H1 (cell line): Measurements from ENCODE around the gene DHRS9. TPM values are rescaled to one million over a fixed set of nuclear protein-coding genes. Genes with fewer than 3 reads are reported as not detected.
"Not testable (repeated sequence)": the region's sequence is repeated elsewhere in the genome, so short reads cannot be mapped to it uniquely, and the experiment has no call there.

Source experiments
- CTCF ChIA-PET: fragments of 300-600 bp; sonication (Branson Sonifier 250); formaldehyde crosslinking; loops from one replicate; lab custom pipeline; 2021; ENCODE audit not compliant: partially characterized antibody; lab: Charles Lee
- POLR2A ChIA-PET: fragments of 300-600 bp; sonication (Branson Sonifier 250); formaldehyde crosslinking; loops from one replicate; lab custom pipeline; 2021; ENCODE audit warnings: inconsistent platforms; ENCODE audit not compliant: partially characterized antibody; lab: Charles Lee
- DNase-seq, 2 experiments: peaks; one replicate each; pipeline versions ENCODE4 v3.0.0 to v3.0.0-alpha.2; 2010 to 2022; ENCODE audit warnings: low spot score in 2 of 2, low read depth in 1 of 2, mixed read lengths in 1 of 2
- FAIRE-seq: peaks from 2 replicates; lab custom pipeline; 2011; peaks lifted over from hg19 to GRCh38; lab: Jason Lieb, UNC
- H2AFZ ChIP-seq: 2 replicates; pipeline ENCODE4 v1.8.1; 2012; ENCODE audit warnings: low read length, inconsistent platforms
- H2AK5ac ChIP-seq: 2 replicates; pipeline ENCODE4 v1.6.1; 2013; ENCODE audit warnings: low read depth, low read length
- H2BK120ac ChIP-seq: replicated peaks from 2 replicates; pipeline ENCODE3; 2013; ENCODE audit warnings: low read depth, low read length, inconsistent platforms
- H2BK12ac ChIP-seq: 2 replicates; pipeline ENCODE4 v1.6.1; 2013; ENCODE audit warnings: low read depth, low read length
- H2BK15ac ChIP-seq: 2 replicates; pipeline ENCODE4 v1.6.1; 2013; ENCODE audit warnings: low read length
- H2BK20ac ChIP-seq: 2 replicates; pipeline ENCODE4 v1.6.1; 2013; ENCODE audit warnings: low read length
- H2BK5ac ChIP-seq: 2 replicates; pipeline ENCODE4 v1.6.1; 2013; ENCODE audit warnings: low read depth, low read length
- H3K14ac ChIP-seq: 2 replicates; pipeline ENCODE4 v1.6.1; 2013; ENCODE audit warnings: inconsistent platforms; ENCODE audit not compliant: insufficient read length
- H3K18ac ChIP-seq: 2 replicates; pipeline ENCODE4 v1.6.1; 2013; ENCODE audit warnings: low read length; ENCODE audit errors: extremely low read depth
- H3K23ac ChIP-seq: 2 replicates; pipeline ENCODE4 v1.6.1; 2013; ENCODE audit warnings: inconsistent platforms; ENCODE audit not compliant: insufficient read length
- H3K23me2 ChIP-seq: 2 replicates; pipeline ENCODE4 v1.6.1; 2013; ENCODE audit warnings: low read depth, low read length
- H3K27ac ChIP-seq: 2 replicates; pipeline ENCODE4 v1.6.1; 2011; ENCODE audit warnings: low read depth, low read length, inconsistent platforms
- H3K27me3 ChIP-seq, 4 experiments: replicated peaks in 1 of 4; 1 replicate in 1 of 4; 2 replicates in 3 of 4; pipeline versions ENCODE4 v1.6.1 to v1.8.1; 2011 to 2013; ENCODE audit warnings: low read length in 3 of 4, mild to moderate bottlenecking in 3 of 4, inconsistent platforms in 2 of 4, mixed read lengths in 2 of 4, moderate library complexity in 1 of 4; ENCODE audit not compliant: control insufficient read depth in 3 of 4, insufficient read depth in 3 of 4; ENCODE audit errors: extremely low read depth in 1 of 4
- H3K36me3 ChIP-seq, 4 experiments: 2 replicates each; pipeline versions ENCODE4 v1.6.1 to v1.8.1; 2011 to 2013; ENCODE audit warnings: mild to moderate bottlenecking in 4 of 4, low read length in 3 of 4, moderate library complexity in 2 of 4, control low read depth in 1 of 4, inconsistent platforms in 1 of 4; ENCODE audit not compliant: insufficient read depth in 4 of 4, control insufficient read depth in 2 of 4
- H3K4ac ChIP-seq: replicated peaks from 2 replicates; pipeline ENCODE3; 2013; ENCODE audit warnings: low read length, low read depth, mixed read lengths, inconsistent platforms; ENCODE audit not compliant: insufficient read length
- H3K4me1 ChIP-seq, 4 experiments: replicated peaks in 1 of 4; 1 replicate in 1 of 4; 2 replicates in 3 of 4; pipeline versions ENCODE4 v1.6.1 to v1.8.1; 2011 to 2013; ENCODE audit warnings: low read length in 3 of 4, inconsistent platforms in 2 of 4, mixed read lengths in 1 of 4; ENCODE audit not compliant: insufficient read depth in 4 of 4, control insufficient read depth in 3 of 4
- H3K4me2 ChIP-seq, 2 experiments: 2 replicates each; pipeline versions ENCODE4 v1.6.1 to v1.8.1; 2011 to 2013; ENCODE audit warnings: low read depth in 2 of 2, low read length in 2 of 2, control low read depth in 1 of 2, inconsistent platforms in 1 of 2, mild to moderate bottlenecking in 1 of 2; ENCODE audit not compliant: insufficient read depth in 1 of 2
- H3K4me3 ChIP-seq, 4 experiments: fragments of 200-600, 300-600 bp in 1 of 4; sonication (generic), shearing (Covaris generic), sonication (Bioruptor Twin) in 1 of 4; 2 replicates each; pipeline versions ENCODE4 v1.5.1 to v1.8.1; 2011 to 2016; ENCODE audit warnings: low read length in 4 of 4, low read depth in 3 of 4, control low read depth in 2 of 4, inconsistent platforms in 2 of 4, mild to moderate bottlenecking in 2 of 4, mixed read lengths in 1 of 4, moderate library complexity in 1 of 4; ENCODE audit not compliant: insufficient read depth in 2 of 4; ENCODE audit errors: extremely low read depth in 1 of 4
- H3K56ac ChIP-seq: replicated peaks from 2 replicates; pipeline ENCODE3; 2013; ENCODE audit warnings: low read depth, mild to moderate bottlenecking, mixed read lengths, low read length, inconsistent platforms; ENCODE audit not compliant: insufficient read length
- H3K79me1 ChIP-seq: 2 replicates; pipeline ENCODE4 v1.6.1; 2013; ENCODE audit warnings: low read depth, low read length, control low read depth
- H3K79me2 ChIP-seq, 2 experiments: 2 replicates each; pipeline versions ENCODE4 v1.6.1 to v1.8.1; 2012 to 2013; ENCODE audit warnings: low read length in 2 of 2, mild to moderate bottlenecking in 2 of 2, inconsistent platforms in 1 of 2; ENCODE audit not compliant: insufficient read depth in 2 of 2, control insufficient read depth in 1 of 2
- H3K9ac ChIP-seq, 4 experiments: replicated peaks in 1 of 4; 1 replicate in 1 of 4; 2 replicates in 3 of 4; pipeline versions ENCODE4 v1.6.1 to v1.8.1; 2011 to 2013; ENCODE audit warnings: low read depth in 3 of 4, low read length in 3 of 4, control low read depth in 2 of 4, mild to moderate bottlenecking in 2 of 4, moderate library complexity in 2 of 4, inconsistent platforms in 1 of 4; ENCODE audit errors: extremely low read depth in 1 of 4
- H3K9me3 ChIP-seq, 2 experiments: 2 replicates each; pipeline versions ENCODE4 v1.6.1 to v1.8.1; 2012 to 2013; ENCODE audit warnings: mild to moderate bottlenecking in 2 of 2, moderate library complexity in 2 of 2, control low read depth in 1 of 2, inconsistent platforms in 1 of 2, low read depth in 1 of 2, low read length in 1 of 2, mixed read lengths in 1 of 2; ENCODE audit not compliant: insufficient read depth in 2 of 2
- H4K20me1 ChIP-seq, 2 experiments: replicated peaks in 1 of 2; 2 replicates each; pipeline versions ENCODE3 to v1.8.1; 2011 to 2013; ENCODE audit warnings: inconsistent platforms in 2 of 2, low read length in 2 of 2, mild to moderate bottlenecking in 1 of 2; ENCODE audit not compliant: insufficient read depth in 2 of 2, control insufficient read depth in 1 of 2
- H4K5ac ChIP-seq: 2 replicates; pipeline ENCODE4 v1.6.1; 2013; ENCODE audit warnings: low read length, low read depth, mixed read lengths, inconsistent platforms; ENCODE audit not compliant: insufficient read length
- H4K8ac ChIP-seq: 2 replicates; pipeline ENCODE4 v1.8.0; 2013; ENCODE audit warnings: mild to moderate bottlenecking, moderate library complexity, low read length, inconsistent platforms; ENCODE audit not compliant: insufficient read depth; ENCODE audit errors: extremely low read depth
- H4K91ac ChIP-seq: replicated peaks from 2 replicates; pipeline ENCODE3; 2013; ENCODE audit warnings: low read length, mixed read lengths, inconsistent platforms; ENCODE audit not compliant: insufficient read length
- WGBS, 2 experiments: shearing (Covaris generic) in 1 of 2; methylation state at CpG; one replicate each; pipeline versions ENCODE4 v1.1.6 to v1.1.7; 2013 to 2015; ENCODE audit warnings: low lambda C conversion rate in 2 of 2, mixed read lengths in 2 of 2, inconsistent platforms in 1 of 2, low coverage in 1 of 2, missing lambda C conversion rate in 1 of 2; ENCODE audit not compliant: insufficient replicate concordance in 2 of 2, insufficient coverage in 1 of 2, insufficient read length in 1 of 2; ENCODE audit errors: extremely low coverage in 1 of 2, missing lambda C conversion rate in 1 of 2; 5-methylcytosine and 5-hydroxymethylcytosine counted together
- polyA plus RNA-seq, 7 experiments: library from polyadenylated mRNA; depleted of rRNA in 3 of 7; stranded (reverse) in 5 of 7; unstranded in 2 of 7; fragments of >200 nt in 5 of 7; fragments of 200-250 nt in 2 of 7; gene quantifications; 1 replicate in 5 of 7; 2 replicates in 1 of 7; 4 replicates in 1 of 7; pipeline versions ENCODE4 v1.2.1 to v1.2.3, GENCODE V29; 2011 to 2013; ENCODE audit warnings: missing spikeins in 2 of 7, mixed read lengths in 2 of 7
- total RNA-seq: library from RNA; stranded (reverse); fragmentation: NEBNext Ultra II Directional; extraction: Animal tissue kit (Norgen Biotek cat#: 25700); gene quantifications from 2 replicates; pipeline ENCODE4 v1.2.1, GENCODE V29; 2021

Gene DHRS9
- total and polyA plus RNA-seq, 2 of the 8 experiments (the other 6 are each of a cell fraction or from before 2014, with no cell fraction given), result not detected

DNA sequence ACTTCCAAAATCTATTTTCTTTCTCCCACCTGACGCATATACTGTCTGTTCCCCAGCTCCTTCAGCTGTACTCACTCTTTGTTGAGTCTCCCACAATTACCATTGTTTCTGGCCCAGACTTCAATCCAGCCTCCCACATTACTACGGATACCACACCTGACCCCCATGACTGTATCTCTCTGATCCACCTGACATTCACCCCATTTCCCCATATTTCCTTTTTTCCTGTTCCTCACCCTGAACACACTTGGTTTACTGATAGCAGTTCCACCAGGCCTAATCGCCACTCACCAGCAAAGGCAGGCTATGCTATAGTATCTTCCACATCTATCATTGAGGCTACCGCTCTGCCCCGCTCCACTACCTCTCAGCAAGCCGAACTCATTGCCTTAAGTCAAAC, 64.9 kb downstream of the DHRS9 start:
- H3K4me2 ChIP-seq, H3K4me1 ChIP-seq, H2BK12ac ChIP-seq, H2BK5ac ChIP-seq, H3K79me1 ChIP-seq, H3K4ac ChIP-seq, H2AFZ ChIP-seq, H3K9ac ChIP-seq, H2BK15ac ChIP-seq, DNase-seq, H3K4me3 ChIP-seq, H2BK20ac ChIP-seq, H3K79me2 ChIP-seq, H3K14ac ChIP-seq, H3K23ac ChIP-seq, H3K36me3 ChIP-seq, POLR2A ChIA-PET, H3K27me3 ChIP-seq, H2AK5ac ChIP-seq, H3K27ac ChIP-seq, H3K9me3 ChIP-seq, H3K56ac ChIP-seq, H4K20me1 ChIP-seq, H2BK120ac ChIP-seq, H3K18ac ChIP-seq, H4K8ac ChIP-seq, H3K23me2 ChIP-seq, H4K5ac ChIP-seq, FAIRE-seq, H4K91ac ChIP-seq: not testable (repeated sequence)
- CTCF ChIA-PET, result interaction anchor here (1.3 to 1.6 kb wide), 3 partner anchors 9 to 25 kb away, joined by 3 to 5 read pairs (median 4); no protein-coding TSS in a partner anchor
- 78% methylated on average over 6 of the region's 6 CpGs; no CpG with 5 or more reads in 1 of the 2 experiments for WGBS, 2 experiments

DNA sequence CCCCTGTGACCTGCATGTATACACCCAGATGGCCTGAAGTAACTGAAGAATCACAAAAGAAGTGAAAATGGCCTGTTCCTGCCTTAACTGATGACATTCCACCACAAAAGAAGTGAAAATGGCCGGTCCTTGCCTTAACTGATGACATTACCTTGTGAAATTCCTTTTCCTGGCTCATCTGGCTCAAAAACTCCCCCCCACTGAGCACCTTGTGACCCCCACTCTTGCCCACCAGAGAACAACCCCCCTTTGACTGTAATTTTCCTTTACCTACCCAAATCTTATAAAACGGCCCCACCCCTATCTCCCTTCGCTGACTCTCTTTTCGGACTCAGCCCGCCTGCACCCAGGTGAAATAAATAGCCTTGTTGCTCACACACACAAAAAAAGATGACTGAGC, 67.1 kb downstream of the DHRS9 start:
- H3K18ac ChIP-seq, H3K79me2 ChIP-seq, H2BK5ac ChIP-seq, H3K23ac ChIP-seq, H4K8ac ChIP-seq, H3K4me2 ChIP-seq, H3K14ac ChIP-seq, H2BK12ac ChIP-seq, DNase-seq, H4K20me1 ChIP-seq, H3K56ac ChIP-seq, H3K27ac ChIP-seq, H3K27me3 ChIP-seq, H3K23me2 ChIP-seq, H3K4me1 ChIP-seq, H2BK120ac ChIP-seq, FAIRE-seq, H3K36me3 ChIP-seq, H2BK15ac ChIP-seq, H4K91ac ChIP-seq, H2AK5ac ChIP-seq, H3K4me3 ChIP-seq, H3K79me1 ChIP-seq, POLR2A ChIA-PET, H4K5ac ChIP-seq, H3K9me3 ChIP-seq, H3K4ac ChIP-seq, H2BK20ac ChIP-seq, H2AFZ ChIP-seq, H3K9ac ChIP-seq: not testable (repeated sequence)
- 93% methylated on average over 3 of the region's 5 CpGs; no CpG with 5 or more reads in 1 of the 2 experiments for WGBS, 2 experiments
- CTCF ChIA-PET, result interaction anchor here (1.0 kb wide), 1 partner anchor 26 kb away, joined by 3 read pairs; no protein-coding TSS in a partner anchor
